GM19328 (cell line): ENCODE measurements around the gene RNU5B-1.

Experiments
- ATAC-seq: cut with Tn5 transposase; IDR thresholded peaks from one replicate; pipeline ENCODE4 v1.9.1; 2021; ENCODE audit warnings: mild to moderate bottlenecking, moderate library complexity; ENCODE audit not compliant: unreplicated experiment

RNU5B-1 gene

DNA sequence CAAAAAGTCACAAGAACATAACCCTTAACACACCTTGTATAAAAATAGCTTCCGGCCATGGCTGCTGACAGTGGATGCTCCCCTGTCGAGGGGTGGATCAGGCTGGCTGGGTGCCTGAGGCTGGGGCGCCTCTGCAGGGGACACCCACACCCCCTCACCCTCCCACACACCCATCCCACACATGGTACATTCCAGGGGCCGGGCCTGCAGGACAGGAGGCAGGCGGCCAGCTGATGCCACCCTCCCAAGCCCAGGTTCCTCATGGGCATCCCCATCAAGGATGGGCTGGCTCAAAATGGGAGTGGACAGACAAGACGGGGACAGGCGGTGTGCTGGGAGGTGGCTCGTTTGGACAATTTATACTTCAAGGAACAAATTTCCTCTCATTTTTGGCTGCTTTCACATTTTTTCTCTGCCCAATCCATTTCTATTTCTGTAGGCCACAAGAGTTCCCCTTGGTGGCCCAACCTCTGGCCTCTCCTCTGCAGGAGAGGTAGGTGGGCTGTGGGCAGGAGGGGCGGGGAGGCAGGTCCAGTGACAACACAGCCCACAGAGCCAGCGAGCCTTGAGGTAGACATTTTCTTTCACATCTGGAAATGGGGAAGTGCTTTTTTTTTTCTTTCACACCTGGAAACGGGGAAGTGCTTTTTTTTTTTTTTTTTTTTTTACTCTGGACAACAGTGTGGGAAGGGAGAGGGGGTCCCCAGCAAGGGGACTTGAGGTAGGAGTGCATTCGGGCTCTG lies 23.3 kb downstream of the RNU5B-1 start:
- no peak for ATAC-seq

- ATAC-seq: no peak
Observed at GRCh38 chr15:65328506-65329287, 24.2 kb downstream of the RNU5B-1 start.

DNA sequence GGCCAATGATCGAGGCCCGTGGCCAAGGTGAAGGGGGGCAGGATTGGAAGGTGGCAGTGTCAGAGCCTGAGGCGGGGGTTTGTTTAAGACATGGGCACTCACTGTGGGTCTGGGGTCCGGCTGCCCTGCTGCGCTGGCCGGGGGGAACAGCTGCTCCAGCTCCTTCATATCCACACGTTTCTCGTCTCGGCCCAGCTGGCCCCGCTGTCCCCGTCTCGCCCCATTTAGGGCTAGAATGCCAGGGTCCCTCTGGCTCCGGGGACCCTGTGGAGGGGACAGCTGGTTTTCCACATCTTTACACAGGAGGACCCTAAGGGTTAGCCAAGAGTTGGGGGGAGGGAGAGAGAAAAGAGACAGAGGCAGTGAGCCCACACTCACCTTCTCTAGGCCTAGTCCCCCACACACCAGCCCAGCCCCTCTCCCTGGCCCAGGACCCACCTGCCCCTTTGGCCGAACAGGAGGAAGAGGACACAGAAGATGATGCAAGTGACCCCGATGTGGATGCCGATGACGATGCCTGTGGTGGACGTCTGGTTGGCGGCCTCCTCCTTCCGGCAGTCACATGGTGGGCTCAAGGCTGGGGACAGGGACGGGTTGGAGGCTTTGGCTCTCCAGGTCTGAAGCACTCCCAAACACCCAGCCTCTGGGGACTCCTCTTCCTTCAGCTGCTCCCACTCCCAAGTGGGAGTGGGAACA lies 25.0 kb downstream of the RNU5B-1 start:
- ATAC-seq: no peak

- no peak for ATAC-seq
Observed at GRCh38 chr15:65329984-65330735, 25.7 kb downstream of the RNU5B-1 start.

DNA sequence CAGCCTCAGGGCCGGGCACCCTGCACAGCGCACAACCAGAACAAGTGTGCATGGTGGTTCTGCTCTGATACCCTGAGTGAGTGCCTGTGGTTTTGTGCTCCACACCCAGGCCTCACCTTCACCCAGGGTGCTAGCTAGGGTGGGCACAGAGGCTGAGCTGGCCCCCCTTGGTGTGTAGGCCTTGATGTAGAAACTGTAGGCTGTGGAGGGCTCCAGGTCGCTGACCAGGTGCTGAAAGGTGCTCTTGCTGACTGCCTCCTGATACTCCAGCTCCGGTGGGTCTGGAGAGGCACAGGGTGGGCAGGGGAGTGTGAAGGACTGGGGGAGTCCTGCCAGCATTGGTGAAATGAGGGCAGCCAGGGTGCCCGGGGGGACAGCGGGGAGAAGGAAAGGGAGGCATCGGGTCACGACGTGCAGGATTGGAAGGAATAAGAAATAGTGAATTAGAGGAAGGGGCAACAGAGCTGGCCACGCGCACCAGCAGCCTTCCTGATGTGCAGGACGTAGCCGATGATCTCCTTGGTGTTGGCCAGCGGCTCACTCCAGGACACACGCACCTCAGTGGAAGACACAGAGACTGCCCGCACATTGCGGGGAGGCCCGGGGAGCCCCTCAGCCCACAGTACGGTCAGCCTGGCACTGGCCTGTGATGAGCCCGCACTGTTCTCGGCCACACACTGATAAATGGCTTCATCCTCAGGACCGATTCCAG lies 26.6 kb downstream of the RNU5B-1 start:
- ATAC-seq: no peak

DNA sequence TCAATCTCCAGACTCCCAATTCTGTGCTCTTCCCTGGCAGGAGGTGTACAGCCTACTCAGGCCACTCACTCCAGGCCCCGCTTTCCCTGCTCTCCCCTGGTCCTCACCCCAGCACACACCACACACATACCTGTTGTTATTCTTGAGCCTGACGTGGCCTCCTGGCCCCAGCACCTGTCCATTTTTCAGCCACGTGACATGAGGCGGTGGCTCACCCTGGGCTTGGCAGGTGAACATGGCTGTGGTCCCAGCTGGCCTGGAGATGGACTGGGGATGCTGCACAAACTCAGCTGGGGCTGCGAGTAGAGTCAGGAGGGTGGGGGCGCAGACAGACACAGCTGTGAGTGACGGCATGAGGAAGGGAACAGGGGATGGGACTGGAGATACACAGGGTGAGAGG lies 27.3 kb downstream of the RNU5B-1 start:
- no peak for ATAC-seq

DNA sequence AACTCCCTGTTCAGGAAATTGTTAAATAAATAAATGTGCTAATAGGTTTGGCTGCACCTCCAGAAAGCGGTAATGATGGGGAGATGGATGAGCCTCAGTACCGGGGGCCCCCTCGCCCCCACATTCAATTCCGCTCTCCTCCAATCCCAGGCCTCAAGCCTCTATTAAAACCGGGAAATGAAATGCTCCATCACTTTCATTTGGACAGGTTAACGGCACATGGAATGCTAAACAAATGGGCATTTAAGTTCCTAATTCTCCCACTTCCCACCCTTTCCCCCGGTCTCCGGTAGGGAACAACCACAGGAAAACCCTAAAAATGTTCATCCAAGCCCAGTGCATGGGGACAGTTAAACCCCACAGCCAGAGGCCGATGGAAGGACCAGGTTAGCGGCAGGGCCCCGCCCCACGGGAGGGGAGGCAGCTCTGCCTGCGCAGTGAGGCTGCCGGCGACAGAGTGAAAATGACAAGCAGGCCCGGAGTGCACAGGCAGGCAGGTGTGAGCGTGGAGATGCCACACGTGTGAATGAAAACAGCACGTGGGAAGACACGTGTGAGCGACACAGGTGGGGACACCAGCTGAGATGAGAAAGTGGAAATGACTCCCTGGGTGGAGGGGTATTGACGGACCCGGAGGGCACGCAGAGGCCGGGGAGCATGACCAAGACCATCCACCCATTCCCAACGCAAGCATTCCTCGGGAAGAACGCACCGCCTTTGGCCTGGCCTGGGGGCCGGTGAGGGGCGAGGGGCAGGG lies 28.1 kb downstream of the RNU5B-1 start:
- ATAC-seq: no peak

DNA sequence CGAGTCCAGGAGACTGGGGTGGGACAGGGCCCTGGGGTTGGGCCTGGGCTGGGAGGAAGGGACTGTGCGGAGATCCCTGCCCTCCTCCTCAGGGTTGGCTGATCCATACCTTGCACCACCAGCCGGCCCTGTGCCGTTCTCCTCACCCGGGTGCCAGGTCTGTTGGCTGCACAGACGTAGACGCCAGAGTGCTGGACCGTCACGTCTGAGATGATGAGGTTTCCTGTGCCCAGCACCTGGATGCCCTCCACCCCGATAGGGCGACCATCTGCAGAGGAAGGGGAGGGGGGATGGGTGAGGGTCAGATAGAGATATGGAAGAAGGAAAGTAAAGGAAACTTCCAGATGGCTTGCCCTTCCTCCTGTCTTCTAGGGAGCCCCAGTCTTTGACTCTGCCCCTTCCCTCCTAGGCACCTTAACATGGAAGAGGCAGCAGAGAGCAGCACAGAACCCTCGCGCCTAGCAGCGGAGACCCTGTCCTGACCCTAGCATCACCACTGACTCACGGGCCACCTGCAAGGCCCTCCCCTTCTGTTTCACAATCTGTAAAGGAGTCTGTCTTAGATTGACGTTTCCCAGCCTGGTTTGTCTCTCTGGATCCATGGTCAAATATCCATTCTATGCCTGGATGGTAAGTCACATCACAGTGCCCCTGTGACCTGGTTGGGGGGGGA lies 28.8 kb downstream of the RNU5B-1 start:
- no peak for ATAC-seq

DNA sequence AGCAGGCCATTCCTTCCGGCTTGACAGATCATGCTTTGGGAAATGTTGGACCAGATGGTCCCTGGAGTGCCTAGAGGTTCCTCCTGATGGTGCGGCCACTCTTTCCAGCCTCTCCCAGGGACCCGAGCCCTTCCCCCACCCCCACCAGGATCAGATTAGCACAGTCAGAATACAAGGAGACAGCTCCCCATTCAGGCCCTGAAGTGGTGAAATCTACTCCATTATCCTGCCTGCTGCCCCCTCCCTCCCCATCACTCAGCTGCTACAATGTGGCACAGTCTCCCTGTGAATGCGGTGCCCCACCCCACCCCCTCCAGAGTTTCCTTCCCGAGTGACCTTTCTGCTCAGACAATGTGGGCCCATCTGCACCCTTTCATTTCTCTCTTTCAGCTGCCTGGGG lies 29.4 kb downstream of the RNU5B-1 start:
- no peak for ATAC-seq

GRCh38 chr15:65334586-65335231 lies 30.2 kb downstream of the RNU5B-1 start:
- ATAC-seq: no peak

DNA sequence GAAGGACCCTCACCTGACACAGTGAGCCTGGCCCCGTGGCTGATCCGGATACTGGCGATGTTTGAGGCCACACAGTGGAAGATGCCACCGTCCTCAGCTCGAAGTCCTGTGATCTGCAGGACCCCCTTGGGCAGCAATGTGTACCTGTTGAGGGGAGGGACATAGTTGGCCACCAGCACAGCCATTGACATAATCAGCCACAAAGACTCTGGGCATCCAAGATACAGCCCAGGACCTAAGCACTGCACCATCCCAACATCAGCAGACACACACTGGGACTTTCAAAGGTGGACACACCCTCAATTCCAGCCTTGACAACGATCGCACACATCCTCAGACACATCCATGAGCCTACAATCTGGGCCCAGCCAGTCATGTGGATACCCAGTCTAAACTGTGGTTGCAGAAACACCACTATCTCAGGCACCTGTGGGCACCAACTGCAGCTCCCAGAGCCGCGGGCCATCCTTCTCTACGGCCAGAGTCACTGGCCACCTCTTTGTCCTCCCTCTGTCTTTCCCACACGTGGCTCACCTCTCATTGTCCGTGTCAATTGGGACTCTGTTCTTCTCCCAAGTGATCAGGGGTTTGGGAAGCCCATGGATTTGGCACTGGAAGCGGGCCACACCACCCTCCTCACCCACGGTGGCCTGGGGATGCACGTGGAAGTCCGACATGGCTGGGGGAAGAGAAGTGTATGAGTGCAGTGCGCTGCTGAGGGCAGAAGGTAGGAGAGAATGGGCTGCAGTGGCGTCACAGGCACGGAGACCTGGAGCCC lies 31.0 kb downstream of the RNU5B-1 start:
- no peak for ATAC-seq

DNA sequence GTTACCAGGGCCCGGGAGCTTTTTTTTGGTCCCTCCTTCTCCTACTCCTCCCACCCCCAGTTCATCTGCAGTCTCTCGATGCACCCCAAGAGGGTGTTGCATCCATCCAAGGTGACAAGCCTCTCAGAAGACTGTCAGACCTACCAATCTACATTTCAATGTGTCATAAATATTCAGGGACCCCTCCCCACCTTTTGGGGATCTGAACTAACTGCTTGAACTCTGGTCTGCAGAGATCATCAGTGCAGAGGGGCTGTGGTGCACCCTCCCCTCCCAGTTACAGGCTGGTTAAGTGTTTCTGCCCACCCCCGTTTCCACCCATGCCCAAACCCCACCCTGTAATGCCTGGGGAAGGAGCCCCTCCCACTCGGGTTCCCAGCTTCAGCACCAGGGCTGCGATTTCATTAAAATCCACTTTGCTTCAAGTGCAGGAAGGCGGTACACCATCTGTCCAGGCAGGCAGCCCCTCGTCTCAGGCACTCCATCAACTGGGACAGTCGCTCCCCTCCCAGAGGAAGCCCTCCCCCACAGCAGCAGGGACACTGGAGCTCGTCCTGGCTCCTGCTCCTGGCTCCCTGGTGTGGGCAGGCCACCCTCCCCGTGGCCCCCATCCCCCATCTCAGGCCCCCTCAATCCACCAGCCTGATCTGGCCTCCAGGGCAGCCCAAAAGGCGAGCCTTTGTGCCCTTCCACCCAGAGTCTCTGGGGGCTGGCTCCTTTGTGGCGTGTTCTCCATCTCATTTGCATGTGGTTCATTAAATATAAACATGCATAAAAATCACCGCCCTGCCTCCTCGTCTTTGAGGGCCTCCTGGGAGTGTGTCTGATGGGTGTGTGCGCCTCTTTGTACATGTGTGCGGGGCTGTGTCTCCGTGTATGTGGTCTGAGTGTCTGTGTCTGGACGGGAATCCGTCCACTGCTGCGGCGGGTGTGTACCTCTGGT lies 32.3 kb downstream of the RNU5B-1 start:
- no peak for ATAC-seq

DNA sequence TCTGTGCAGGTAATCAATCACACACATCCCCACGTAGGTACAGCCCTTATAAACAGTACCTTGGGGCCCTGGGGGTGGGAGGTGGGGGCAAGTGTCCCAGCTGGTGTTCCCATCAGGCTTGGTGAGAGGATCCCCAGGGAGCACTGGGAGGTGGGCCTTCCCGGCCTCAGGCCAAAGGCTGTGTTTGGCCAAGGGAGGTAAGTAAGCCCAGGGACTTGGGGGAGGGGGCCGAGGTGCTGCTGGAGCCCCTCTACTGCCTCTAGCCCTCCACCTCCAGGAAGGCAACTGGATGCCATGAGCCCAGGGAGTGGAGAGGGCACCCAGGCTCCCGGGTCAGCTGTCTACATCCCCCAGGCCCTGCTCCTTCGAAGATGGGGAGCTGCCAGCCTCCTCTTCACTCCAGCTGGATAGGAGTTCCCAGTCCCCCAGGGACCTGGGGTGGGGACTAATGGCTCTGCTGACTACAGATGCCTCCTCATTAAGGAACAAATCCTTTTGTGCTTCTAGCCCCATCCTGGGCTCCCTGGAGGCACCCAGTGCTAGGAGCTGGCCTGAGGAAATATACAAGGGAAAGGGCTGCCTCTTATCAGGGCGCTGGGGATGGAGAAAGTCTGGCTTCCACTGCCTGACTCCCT lies 33.1 kb downstream of the RNU5B-1 start:
- ATAC-seq: no peak

- ATAC-seq: no peak
Observed at GRCh38 chr15:65338366-65338765, 33.9 kb downstream of the RNU5B-1 start.

GRCh38 chr15:65338823-65339222 lies 34.3 kb downstream of the RNU5B-1 start:
- ATAC-seq: no peak

- ATAC-seq: no peak
Observed at GRCh38 chr15:65339416-65339815, 34.9 kb downstream of the RNU5B-1 start.
